Measurements from ENCODE around the gene ALPK1.

ALPK1 gene

DNA sequence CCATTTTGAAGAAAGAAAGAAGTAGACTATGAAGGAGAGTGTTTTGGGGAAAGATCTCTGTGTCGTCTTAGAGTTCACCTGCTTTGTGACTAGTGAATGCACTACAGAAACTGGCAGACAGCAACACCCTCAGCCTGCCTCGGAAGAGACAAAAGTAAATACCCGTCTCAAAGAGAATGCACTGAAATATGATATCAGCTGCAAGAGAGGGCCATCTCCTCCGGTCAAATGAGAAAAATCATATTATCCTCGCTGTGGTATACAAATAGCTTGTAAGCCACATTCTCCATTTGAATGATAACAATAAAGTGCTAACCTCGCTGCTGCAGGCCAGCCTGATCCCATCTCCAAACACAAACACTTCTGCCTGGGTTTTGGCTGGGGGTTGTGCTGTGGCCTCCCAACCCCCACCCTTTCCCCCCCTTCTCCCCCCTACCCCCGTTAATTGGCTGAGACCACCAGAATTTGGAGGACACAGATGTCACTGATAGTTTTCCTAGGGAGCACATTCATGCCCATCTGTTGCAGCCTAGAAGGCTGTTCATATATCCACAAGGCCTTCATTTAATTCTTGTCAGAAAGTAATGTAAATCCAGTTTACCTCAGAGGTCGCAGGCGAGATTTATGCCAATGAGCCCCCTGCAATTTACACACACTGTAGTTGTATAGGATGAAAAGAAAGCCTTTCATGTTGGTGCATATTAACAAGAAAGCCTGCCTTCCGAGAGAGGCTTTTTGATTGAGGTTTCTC lies 46.3 kb downstream of the ALPK1 start:
- no peak overlapping the region for H3K4me3 ChIP-seq (ENCODE audit: control insufficient read depth, low read depth, low read length)
- DNase-seq (ENCODE audit: low read depth): no peak
- TF ChIP-seq CTCF (IDR thresholded peaks at IDR 0.05; ENCODE audit: control insufficient read depth, insufficient read depth, low read depth, low read length, missing control alignments): no peak

GRCh38 chr4:112348488-112349158 lies 51.5 kb downstream of the ALPK1 start:
- DNase-seq (ENCODE audit: low read depth): peak; percentile 43
- H3K4me3 ChIP-seq (ENCODE audit: control insufficient read depth, low read depth, low read length): no peak overlapping the region; the same call in 1 of the 2 replicates
- TF ChIP-seq CTCF (IDR thresholded peaks at IDR 0.05; ENCODE audit: control insufficient read depth, insufficient read depth, low read depth, low read length, missing control alignments): peak; percentile 42

- no peak for DNase-seq (ENCODE audit: low read depth)
- TF ChIP-seq CTCF (IDR thresholded peaks at IDR 0.05; ENCODE audit: control insufficient read depth, insufficient read depth, low read depth, low read length, missing control alignments): no peak
- no peak overlapping the region for H3K4me3 ChIP-seq (ENCODE audit: control insufficient read depth, low read depth, low read length)
These were observed 55.6 kb downstream of the ALPK1 start for GRCh38 chr4:112352736-112353135.

DNA sequence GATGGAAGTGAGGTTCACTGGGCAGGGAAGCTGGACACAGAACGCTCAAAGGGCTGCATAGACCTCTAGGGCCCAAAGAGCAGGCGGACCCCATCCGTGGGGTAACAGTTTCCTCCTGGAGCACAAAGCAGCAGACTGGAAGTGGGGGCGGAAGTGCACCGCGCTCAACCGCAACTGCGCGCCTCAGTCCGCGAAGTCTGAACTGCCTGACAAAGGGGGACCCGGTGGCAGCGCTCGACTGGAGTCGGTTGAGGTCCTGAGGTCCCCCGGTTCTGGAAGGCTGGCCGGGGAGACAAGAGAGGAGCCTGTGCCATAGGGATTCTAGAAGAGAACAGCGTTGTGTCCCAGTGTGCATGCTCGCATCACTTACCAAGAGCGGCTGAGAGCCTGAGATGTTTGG lies 58.5 kb downstream of the ALPK1 start:
- no peak for DNase-seq (ENCODE audit: low read depth)
- H3K4me3 ChIP-seq (ENCODE audit: control insufficient read depth, low read depth, low read length): no peak overlapping the region
- no peak for TF ChIP-seq CTCF (IDR thresholded peaks at IDR 0.05; ENCODE audit: control insufficient read depth, insufficient read depth, low read depth, low read length, missing control alignments)

- no peak for DNase-seq (ENCODE audit: low read depth)
- TF ChIP-seq CTCF (IDR thresholded peaks at IDR 0.05; ENCODE audit: control insufficient read depth, insufficient read depth, low read depth, low read length, missing control alignments): no peak
- no peak overlapping the region for H3K4me3 ChIP-seq (ENCODE audit: control insufficient read depth, low read depth, low read length)
These were observed 60.3 kb downstream of the ALPK1 start for GRCh38 chr4:112357453-112357852.

DNA sequence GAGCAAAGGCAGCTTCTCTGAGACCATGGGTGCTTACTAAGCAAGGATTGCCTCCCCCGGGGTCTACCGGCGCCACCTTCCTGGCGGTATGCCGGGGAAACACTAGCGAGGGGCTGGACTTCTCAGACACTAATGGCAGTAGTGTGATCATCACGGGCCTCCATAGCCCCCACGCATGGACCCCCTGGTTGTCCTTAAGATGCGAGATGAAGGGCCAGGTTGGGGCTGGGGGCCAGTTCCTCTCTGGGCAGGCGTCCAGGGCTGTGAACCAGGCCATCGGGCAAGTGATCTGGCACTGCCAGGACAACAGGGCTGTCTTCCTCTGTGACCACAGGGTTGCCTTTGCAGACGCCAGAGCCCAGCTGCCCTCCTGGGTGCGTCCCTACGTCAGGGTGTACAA lies 60.7 kb downstream of the ALPK1 start:
- no peak overlapping the region for H3K4me3 ChIP-seq (ENCODE audit: control insufficient read depth, low read depth, low read length)
- no peak for TF ChIP-seq CTCF (IDR thresholded peaks at IDR 0.05; ENCODE audit: control insufficient read depth, insufficient read depth, low read depth, low read length, missing control alignments)
- DNase-seq (ENCODE audit: low read depth): no peak
